RPMI7951 (cell line): Measurements from ENCODE around the gene NIPBL. TPM values are rescaled to one million over a fixed set of nuclear protein-coding genes. Genes with fewer than 3 reads are reported as not detected.
"Not testable (repeated sequence)": the region's sequence is repeated elsewhere in the genome, so short reads cannot be mapped to it uniquely, and the experiment has no call there.

Source experiments
- DNase-seq: peaks from one replicate; pipeline ENCODE4 v3.0.0-alpha.2; 2012; ENCODE audit warnings: low read depth
- total RNA-seq: library from RNA; depleted of rRNA; stranded (reverse); fragments of >200 nt; shearing (Covaris generic); gene quantifications from 2 replicates; pipeline ENCODE4 v1.2.3, GENCODE V29; 2014

The NIPBL gene
- total RNA-seq, 1 experiment from 2014 or later, result 21.5 TPM

DNA sequence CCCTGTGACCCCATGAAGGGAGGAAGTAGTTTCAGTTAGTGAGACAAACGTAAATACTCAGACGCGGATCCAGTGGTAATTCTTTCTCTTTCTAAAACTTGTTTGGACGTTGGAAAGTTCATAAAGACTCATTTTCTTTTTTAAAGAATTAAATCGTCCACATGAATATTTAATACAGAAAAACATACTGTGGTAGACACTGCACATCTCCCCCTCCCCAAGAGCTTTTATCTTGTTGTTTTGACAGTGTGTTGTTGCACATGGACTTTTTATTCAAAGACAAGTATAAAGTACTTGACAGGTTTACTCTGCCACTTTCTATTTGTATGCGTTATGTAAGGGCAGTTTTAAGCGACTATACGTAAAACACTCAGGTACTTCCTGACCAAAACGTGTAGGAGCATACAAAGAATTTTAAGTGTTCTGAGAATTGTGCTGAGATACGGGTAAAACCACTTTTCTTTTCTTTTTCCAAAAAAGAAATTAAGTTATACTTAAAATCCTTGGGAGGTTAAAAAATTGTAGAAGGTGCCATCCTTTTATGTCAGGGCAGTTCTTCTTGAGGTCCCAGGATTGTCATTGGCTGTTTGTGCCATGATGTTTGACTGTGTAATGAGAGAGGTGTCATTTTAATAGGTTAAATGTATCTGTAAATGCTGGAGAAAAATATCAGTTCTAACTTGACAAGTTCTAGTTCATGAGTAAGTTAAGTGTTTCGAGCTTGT is 1.3 kb downstream of the NIPBL start:
- DNase-seq, result peak; percentile 46

DNA sequence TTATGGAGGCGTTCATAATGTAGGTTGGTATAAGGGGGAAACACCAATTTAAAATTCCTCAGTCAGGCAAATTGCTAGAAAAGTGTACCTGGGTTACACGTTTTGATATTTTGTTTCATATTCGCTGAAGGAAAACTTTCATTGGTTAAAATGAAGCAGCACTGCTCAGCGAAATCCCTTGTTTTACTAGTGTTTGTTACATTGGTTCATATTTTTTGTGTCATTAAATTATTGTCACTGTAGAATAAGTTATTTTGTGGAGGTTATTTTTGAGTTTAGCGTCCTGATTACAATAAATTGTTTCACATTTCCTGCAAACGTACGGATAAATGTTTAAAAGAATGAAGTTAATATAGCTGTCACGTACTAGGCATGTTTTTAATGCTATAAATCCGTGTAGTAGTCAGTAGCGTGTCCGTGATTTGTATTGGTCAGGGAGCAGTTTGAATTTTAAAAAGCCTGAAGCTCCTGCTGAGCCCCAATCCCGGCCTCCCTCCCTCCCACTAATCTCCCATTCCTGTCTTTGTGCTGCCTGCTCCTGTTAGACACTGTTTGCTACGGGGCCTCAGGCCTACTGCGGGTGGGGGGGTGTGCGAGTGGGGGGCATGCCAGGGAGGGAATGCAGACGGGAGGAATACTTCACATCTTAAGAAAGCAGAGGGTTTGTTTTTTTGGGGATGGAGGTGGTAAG is 2.0 kb downstream of the NIPBL start:
- peak; percentile 68 for DNase-seq

DNA sequence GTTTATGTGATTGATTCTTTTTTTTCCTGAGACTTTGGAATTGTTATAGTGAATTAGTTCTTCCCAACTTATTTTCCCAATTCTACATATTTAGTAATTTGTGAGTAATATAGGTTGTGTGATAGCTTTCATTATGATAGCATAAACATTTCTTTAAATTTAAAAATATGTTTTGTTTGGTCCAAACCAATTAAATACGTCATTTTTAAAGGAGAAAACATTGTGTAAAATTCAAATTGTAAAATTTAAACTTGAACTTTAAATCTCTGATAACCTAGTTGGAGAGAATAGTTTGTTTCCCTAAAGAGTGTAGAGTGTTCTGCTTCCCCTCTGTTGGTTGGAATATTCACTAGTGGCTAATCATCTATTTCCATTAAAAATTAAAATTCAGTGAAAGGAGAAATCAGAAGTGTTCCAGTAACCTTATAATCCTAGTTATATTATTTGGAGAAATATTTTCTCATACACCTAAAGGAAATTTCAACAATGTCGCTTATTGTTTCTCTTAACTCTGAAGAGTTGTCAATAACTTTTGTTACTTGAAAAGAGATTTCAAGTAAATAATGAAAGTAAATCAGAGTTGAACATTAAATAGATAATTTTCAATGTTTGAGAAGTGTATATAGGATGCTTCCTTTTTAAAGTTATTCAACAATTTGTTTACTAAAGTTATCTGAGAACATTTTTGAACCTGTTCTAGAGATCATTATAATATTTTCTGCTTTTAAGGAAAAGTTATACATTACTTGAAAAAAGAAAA is 2.9 kb downstream of the NIPBL start:
- DNase-seq, result no peak

DNA sequence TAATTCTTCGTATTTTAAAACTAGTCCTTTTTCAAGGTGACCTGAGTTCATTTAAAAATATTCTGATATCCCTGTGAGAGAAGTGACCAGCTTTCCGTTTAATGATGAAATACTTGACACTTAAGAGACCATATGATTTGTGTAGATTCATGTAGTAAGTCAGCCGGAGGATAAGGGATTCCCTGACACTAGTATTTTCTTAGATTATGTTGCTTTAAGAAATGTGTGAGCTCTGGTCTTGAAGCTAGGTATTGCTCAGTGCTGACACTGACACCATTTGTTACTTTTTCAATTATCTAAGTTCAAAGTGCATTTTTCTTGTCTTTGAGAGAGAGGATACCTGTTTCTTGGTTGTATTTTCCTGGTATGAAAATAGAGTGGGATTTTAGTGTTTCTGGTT is 4.2 kb downstream of the NIPBL start:
- no peak for DNase-seq

DNA sequence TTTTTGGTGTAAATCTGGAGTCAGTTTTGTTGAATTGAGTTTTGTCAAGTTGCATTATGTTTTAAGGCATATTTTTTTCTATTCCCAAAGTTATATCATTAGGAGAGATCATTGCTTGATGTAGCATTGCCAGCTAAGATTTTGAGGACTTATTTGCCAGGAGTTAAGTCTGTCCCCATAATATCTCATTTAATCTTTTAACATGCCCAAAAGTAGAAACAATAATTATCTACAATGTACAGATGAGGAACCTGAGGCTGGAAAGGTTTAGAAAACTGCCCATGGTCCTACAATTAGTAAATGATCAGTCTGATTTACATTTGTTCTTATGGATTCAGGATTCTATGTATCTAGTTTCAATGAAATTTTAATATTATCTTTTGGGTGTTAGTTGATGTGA is 4.7 kb downstream of the NIPBL start:
- DNase-seq, result no peak

DNA sequence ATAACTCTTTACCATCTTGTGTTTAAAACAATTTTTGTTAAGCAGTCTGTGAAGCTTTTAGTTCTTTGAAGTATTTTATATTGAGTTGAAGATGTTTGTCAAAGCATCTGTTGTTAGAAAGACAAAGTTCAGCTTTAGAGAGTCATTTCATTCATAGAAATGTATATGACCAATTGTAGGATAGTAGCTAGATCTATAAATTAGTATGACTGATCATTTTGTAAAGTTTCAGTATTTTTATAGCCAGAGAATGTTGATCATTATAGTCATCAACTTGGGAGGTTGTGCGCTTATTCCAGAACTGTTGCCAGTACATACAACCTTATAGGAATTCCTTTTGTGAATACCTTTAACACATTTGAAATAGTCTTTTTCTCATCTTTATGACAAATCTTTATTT is 5.2 kb downstream of the NIPBL start:
- DNase-seq, result no peak

DNA sequence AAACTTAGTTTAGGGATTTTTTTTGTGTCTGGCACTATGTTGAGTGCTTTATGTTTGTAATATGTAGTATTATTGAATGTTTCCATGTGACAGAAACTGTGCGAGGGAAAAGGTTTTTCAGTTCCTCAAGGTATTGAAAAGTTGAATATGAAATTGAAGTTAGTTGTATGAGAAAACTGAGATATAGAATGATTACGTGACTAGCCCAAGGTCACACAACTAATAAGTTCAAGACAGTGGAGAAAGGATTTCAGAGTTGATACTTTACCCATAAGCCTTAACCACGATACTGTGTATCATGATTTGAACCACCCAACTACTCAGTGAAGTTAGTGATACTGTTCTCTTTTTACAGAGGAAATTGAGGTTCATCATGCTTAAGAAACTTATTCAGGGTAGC is 5.7 kb downstream of the NIPBL start:
- DNase-seq, result no peak

DNA sequence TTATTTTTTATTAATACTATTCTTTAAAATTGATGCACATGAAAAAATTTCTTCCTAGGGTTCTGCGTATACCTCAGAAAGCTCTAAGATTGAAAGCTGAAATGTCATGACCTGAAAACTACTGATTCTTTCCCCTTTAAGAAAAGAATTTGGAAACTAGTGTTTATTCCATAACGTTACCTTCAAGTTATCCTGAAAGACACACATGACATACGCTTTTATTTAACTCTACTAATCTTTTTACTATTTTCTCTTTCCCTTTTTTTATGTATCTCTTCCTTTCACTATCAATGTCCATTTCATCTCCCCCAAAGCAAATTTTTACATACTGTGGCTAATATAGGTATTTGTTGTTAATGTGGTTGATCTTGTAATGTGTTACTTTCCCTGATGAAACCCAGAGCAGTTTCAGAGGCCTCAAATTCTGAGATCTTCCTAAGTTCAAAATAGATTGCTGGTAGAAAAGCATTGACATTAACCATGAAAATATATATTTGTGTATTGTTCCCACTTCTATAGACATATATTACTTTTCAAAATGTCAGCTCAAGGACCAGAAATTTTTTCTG is 7.4 kb downstream of the NIPBL start:
- DNase-seq, result no peak

DNA sequence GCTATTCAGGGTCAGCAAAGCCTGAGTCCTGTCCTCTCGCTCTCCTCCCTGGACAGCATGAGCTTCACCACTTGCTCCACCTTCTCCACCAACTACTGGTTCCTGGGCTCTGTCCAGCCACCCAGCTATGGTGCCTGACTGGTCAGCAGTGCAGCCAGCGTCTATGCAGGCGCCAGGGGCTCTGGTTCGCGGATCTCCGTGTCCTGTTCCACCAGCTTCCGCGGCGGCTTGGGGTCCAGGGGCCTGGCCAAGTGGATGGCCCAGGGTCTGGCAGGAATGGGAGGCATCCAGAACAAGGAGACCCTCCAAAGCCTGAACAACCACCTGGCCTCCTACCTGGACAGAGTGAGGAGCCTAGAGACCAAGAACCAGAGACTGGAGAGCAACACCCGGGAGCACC is 8.6 kb downstream of the NIPBL start:
- no peak for DNase-seq

DNA sequence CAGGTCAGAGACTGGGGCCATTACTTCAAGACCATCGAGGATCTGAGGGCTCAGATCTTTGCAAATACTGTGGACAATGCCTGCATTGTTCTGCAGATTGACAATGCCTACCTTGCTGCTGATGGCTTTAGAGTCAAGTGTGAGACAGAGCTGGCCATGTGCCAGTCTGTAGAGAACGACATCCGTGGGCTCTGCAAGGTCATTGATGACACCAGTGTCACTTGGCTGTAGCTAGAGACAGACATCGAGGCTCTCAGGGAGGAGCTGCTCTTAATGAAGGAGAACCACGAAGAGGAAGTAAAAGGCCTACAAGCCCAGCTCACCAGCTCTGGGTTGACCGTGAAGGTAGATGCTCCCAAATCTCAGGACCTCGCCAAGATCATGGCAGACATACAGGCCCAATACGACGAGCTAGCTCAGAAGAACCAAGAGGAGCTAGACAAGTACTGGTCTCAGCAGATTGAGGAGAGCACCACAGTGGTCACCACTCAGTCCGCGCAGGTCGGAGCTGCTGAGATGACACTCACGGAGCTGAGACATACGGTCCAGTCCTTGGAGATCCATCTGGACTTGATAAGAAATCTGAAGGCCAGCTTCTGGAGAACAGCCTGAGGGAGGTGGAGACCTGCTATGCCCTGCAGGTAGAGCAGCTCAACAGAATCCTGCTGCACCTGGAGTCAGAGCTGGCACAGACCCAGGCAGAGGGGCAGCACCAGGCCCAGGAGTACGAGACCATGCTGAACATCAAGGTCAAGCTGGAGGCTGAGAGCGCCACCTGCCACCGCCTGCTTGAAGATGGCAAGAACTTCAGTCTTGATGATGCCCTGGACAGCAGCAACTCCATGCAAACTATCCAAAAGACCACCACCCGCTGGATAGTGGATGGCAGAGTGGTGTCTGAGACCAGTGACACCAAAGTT is 9.3 kb downstream of the NIPBL start:
- DNase-seq, result no peak

DNA sequence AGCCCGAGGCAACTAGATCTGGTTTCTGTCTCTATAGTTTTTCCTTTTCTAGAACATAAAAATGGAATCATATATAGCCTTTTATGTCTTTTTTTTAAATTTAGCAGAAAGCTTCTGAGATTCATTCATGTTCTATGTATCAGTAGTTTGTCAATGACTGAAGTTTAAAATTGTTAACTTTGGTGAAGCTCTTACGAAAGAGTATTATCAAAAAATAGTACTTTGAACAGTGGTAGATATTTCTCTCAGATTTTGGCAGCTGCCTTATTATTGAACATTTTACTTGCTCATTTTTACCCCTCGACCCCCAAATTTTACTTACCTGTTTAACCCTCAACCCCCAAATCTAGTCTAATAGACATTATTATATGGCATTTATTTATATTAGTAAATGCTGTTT is 10.2 kb downstream of the NIPBL start:
- no peak for DNase-seq

DNA sequence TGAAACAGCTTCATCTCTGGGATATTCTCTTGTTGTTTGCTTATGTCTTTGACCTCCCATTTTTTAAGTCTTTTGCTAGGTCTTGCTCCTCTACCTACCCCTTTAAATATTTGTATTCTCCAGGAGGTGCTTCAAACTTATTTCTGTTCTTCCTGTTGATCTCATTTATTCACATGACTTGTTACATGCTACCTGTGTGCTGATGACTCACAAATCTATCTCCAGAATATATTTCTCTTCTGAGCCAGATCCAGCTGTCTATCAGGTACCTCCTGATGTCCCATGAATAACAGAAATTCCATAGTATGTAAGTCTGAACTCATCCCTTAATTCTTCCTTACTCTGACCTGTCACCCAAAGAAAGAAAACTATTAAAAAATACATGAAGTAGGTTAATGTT is 11.0 kb downstream of the NIPBL start:
- no peak for DNase-seq

DNA sequence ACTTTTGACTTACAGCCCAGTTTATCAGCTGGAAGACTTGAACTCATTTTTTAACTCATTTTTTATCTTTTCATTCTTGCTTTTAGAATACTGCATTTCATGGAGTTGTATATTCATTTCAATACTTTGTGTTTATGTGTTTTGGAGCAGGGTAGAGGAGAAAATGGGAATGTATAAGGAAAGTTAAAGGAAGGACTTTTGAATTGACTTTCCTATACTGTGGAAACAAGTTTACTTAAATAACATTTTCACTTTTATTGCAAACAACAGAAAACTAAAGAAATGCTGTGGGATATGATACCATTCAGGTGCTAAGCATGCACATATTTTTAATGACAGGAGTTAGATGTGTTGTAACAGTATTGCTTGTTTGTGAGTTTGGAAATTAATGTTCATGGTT is 11.7 kb downstream of the NIPBL start:
- no peak for DNase-seq

DNA sequence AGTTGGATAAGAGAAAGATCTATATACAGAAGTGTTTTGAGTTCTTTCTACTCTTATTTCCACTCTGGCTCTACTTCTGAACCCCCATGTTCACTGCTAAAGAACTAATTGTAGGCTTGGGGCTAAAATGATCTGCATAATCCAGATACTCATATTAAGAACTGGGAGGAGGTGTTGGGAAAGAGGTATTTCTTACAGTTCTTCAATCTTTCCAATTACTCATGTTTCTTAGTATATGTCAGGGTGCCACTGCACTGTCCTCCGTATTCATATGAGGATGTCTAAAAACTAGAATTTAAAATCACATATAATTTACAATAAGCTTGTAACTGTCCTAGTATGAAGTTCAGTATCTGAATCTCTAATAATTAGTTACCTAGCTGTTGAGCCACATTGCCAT is 12.7 kb downstream of the NIPBL start:
- no peak for DNase-seq

DNA sequence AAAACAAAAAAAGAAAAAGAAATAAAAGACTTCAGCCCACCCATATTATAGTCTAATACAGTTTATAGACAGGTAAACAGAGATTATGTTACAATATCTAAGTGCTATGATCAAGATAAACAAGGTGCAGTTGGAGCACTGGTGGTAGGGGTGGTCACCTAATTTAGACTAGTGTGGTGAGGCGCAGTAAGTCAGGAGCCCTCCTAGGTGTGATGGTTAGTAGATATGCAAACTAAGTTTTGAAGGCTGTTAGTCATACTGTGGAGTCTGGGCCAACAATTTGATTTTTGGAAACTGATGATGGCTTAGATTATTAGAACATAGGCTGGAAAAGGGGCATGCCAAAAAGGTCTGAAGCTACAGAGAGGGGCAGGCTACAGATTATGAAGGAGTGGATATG is 14.7 kb downstream of the NIPBL start:
- no peak for DNase-seq

DNA sequence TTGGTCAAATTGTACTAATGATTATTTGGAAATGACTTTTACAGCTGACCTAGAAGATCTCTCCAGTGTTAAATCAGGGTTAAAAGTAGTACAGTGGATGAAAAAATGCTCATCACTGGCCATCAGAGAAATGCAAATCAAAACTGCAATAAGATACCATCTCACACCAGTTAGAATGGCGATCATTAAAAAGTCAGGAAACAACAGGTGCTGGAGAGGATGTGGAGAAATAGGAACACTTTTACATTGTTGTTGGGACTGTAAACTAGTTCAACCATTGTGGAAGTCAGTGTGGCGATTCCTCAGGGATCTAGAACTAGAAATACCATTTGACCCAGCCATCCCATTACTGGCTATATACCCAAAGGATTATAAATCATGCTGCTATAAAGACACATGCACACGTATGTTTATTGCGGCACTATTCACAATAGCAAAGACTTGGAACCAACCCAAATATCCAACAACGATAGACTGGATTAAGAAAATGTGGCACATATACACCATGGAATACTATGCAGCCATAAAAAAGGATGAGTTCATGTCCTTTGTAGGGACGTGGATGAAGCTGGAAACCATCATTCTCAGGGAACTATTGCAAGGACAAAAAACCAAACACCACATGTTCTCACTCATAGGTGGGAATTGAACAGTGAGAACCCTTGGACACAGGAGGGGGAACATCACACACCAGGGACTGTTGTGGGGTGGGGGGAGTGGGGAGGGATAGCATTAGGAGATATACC is 15.7 kb downstream of the NIPBL start:
- DNase-seq, result not testable (repeated sequence)

DNA sequence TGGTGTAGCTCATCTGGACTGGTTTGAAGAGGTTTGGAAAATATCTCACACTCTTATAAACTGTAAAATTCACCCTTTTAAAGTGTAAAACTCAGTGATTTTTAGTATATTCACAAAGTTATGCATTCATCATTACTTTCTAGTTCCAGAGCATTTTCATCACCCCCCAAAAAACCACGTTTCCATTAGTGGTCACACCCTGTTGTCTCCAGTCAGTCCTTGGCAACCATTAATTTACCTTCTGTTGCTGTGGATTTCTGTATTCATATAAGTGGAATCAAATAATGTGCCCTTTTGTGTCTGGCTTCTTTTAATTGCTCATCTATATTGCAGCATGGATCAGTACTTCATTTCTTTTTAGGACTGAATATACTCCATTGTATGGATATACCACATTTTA is 18.4 kb downstream of the NIPBL start:
- DNase-seq, result no peak

DNA sequence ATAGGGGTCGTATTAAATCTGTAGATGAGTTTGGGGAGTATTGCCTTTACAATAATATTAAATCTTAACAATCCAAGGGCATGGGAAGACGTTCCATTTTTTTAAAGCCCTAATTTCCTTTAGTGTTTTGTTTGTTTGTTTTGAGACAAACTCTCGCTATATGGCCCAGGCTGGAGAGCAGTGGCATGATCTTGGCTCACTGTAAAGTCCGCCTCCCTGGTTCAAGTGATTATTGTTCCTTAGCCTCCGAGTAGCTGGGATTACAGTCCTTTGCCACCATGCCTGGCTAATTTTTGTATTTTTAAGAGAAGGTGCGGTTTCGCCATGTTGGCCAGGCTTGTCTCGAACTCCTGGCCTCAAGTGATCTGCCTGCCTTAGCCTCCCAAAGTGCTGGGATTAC is 19.9 kb downstream of the NIPBL start:
- DNase-seq, result no peak

DNA sequence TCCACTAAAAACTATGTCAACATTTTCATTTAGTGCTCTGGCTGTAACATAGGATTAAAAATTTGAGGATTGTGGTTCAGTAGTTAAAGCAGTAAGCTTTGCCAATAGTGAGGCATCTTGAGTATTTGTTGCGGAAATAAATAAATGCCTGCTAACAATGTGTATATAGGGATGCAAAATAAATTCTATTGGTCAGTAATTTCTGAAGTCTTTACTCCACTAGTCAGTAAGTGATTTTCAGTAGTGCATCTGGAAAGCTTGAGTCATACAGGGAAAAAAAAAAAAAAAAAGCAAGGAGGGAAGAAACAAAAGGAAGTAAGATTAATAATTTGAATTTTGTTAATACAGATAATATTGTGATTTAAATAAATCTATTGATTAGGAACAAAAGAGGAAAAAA is 21.0 kb downstream of the NIPBL start:
- DNase-seq, result no peak

DNA sequence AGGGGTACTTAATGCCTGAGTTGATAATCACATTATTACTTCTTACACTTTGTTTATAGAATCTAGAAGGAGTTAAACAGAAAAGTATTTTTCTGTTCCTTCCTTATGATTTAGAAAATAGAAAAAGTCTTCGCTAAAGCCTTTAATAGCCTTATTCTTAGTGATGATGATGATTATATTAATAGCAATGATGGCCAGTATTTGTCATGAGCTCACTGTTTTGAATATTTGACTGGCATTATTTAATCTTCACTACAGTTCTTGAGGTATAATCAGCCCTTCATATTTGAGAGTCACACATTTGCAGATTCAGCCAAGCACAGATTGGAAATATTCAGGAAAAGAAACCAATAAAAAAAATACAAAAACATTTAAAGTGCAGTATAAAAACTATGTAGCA is 23.3 kb downstream of the NIPBL start:
- DNase-seq, result no peak

DNA sequence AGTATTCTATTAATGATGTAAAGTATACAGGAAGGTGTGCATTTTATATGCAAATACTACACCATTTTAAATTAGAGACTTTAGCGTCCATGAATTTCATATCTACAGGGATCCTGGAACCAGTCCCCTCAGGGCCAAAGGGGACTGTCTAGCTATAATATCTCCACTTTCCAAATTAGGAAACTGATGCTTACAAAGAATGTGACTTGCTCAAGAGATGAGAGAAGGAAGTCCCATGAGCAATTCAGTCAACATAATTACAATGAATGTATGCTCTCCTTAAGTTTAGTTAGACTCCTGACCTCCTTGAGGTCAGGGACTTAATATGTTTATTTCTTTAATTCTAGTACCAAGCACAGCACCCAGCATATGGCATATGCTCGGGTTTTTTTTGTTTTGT is 23.7 kb downstream of the NIPBL start:
- no peak for DNase-seq
